NK-92 treated with Interleukin-12 subunit alpha and Interleukin-12 subunit beta, amount 100 ng/mL, for 24 hours (cell line): ENCODE data around the gene PTPN4.

Experiments
- DNase-seq: peaks from one replicate; lab custom pipeline; 2025; lab: John Stamatoyannopoulos, UW

The PTPN4 gene

GRCh38 chr2:119859528-119859927, 99.8 kb downstream of the PTPN4 start:
- DNase-seq = no peak

- no peak for DNase-seq
Measured at GRCh38 chr2:119860924-119861323, 101.2 kb downstream of the PTPN4 start.

- DNase-seq = no peak
Measured at GRCh38 chr2:119862127-119862889, 102.6 kb downstream of the PTPN4 start.

GRCh38 chr2:119864318-119864717, 104.6 kb downstream of the PTPN4 start:
- DNase-seq = no peak

GRCh38 chr2:119871725-119872124, 112.0 kb downstream of the PTPN4 start:
- DNase-seq = no peak

GRCh38 chr2:119873350-119874315, 113.9 kb downstream of the PTPN4 start:
- no peak for DNase-seq

GRCh38 chr2:119879502-119879901, 119.8 kb downstream of the PTPN4 start:
- no peak for DNase-seq

- no peak for DNase-seq
Measured at GRCh38 chr2:119888680-119889079, 129.0 kb downstream of the PTPN4 start.

GRCh38 chr2:119897736-119898395, 138.1 kb downstream of the PTPN4 start:
- no peak for DNase-seq

- no peak for DNase-seq
Measured at GRCh38 chr2:119901013-119901412, 141.3 kb downstream of the PTPN4 start.

- no peak for DNase-seq
Measured at GRCh38 chr2:119910566-119910965, 150.8 kb downstream of the PTPN4 start.

GRCh38 chr2:119914266-119914665, 154.5 kb downstream of the PTPN4 start:
- DNase-seq = no peak

GRCh38 chr2:119921825-119922224, 162.1 kb downstream of the PTPN4 start:
- DNase-seq = no peak

GRCh38 chr2:119922699-119923098, 163.0 kb downstream of the PTPN4 start:
- no peak for DNase-seq

GRCh38 chr2:119929537-119929936, 169.8 kb downstream of the PTPN4 start:
- peak; percentile 4 for DNase-seq

GRCh38 chr2:119932809-119933208, 173.1 kb downstream of the PTPN4 start:
- no peak for DNase-seq

- DNase-seq = no peak
Measured at GRCh38 chr2:119934319-119934718, 174.6 kb downstream of the PTPN4 start.

GRCh38 chr2:119937680-119938079, 178.0 kb downstream of the PTPN4 start:
- no peak for DNase-seq

GRCh38 chr2:119939915-119940314, 180.2 kb downstream of the PTPN4 start:
- DNase-seq = no peak

GRCh38 chr2:119940856-119941255, 181.1 kb downstream of the PTPN4 start:
- DNase-seq = no peak

GRCh38 chr2:119941388-119941787, 181.7 kb downstream of the PTPN4 start:
- DNase-seq = no peak

GRCh38 chr2:119941981-119942513, 182.3 kb downstream of the PTPN4 start:
- no peak for DNase-seq
